Stimulated activated CD4-positive, alpha-beta T cell treated with anti-CD3 and anti-CD28 coated beads, Interleukin-4, amount 100 ng/mL, for 48 hours (primary cell): Measurements from ENCODE around the gene SMPD4.
"Not testable (repeated sequence)": the region's sequence is repeated elsewhere in the genome, so short reads cannot be mapped to it uniquely, and the experiment has no call there.

Experiments
- DNase-seq, 2 donors: peaks; one replicate each; pipeline ENCODE4 v3.0.0-alpha.2; 2020; ENCODE audit warnings: low read depth in 2 of 2

The SMPD4 gene

DNA sequence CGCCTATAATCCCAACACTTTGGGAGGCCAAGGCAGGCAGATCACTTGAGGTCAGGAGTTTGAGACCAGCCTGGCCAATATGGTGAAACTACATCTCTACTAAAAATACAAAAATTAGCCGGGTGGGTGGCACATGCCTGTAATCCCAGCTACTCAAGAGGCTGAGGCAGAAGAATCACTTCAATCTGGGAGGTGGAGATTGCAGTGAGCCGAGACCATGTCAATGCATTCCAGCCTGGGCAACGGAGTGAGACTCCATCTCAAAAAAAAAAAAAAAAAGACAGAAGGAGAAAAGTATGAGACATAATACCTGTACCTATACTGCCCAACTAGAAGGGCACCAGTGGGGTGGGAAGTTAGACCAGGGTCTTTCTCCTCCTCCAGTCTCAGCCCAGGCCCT is 22.0 kb downstream of the SMPD4 start:
- DNase-seq: not testable (repeated sequence)

DNA sequence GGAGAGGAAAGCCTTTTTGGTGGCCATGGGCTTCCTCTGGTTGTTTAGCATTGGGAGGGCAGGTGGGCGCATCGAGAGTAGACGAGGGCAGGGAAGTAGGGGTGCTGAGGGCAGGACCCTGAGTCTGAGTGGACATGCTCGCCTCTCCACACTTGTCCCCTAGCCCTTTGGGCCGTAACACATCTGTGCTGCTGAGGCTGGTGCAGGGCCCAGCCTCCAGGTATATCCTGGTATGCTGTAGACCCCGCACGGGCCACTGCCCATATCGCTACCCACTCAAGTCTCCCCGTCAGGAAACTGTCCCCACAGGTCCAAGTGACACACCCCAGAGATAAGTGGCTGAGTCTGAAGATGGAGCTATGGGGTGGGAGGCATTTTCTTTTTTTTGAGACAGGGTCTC is 22.8 kb downstream of the SMPD4 start:
- no peak for DNase-seq

DNA sequence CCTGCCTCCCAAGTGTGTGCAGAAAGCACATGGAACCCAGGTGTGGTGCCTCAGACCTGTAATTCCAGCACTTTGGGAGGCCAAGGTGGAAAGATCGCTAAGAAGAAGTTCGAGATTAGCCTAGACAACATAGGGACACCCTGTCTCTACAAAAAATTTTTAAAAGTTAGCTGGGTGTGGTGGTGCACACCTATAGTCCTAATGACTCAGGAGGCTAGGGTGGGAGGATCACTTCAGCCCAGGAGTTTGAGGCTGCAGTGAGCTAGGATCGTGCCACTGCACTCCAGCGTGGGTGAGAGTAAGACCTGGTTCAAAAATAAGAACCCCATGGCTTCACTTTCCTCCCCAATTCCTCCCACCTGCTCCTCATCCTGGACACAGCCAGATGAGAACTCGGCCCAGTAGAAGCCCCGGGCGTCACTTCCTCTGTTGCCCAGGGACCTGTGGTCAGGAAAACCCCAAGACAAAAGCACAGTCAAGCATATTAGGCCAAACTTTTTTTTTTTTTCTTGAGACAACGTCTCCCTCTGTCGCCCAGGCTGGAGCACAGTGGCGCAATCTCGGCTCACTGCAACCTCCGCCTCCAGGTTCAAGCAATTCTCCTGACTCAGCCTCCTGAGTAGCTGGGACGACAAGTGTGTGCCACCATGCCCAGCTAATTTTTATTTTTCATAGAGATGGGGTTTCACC is 23.4 kb downstream of the SMPD4 start:
- DNase-seq: peak in 1 of 2 donors; percentile 12

DNA sequence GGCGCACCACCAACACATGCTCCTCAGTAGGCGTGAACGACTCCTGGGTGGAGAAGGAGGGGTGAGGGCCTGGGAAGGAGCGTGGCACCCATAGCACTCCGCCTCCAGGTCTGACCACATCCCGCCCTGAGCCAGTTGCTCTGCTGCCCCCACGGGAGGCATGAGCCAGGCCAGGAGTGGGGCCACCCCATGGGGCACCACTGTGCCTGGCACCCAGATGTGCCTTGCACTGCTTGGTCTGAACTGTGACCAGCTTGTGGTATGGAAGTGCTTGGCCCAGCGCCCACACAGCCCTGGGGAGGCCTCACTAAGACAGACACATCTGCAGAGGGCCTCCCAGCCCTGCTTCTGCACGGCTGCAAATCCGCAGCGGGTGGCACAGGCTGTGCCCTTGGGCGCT is 24.0 kb downstream of the SMPD4 start:
- not testable (repeated sequence) for DNase-seq

DNA sequence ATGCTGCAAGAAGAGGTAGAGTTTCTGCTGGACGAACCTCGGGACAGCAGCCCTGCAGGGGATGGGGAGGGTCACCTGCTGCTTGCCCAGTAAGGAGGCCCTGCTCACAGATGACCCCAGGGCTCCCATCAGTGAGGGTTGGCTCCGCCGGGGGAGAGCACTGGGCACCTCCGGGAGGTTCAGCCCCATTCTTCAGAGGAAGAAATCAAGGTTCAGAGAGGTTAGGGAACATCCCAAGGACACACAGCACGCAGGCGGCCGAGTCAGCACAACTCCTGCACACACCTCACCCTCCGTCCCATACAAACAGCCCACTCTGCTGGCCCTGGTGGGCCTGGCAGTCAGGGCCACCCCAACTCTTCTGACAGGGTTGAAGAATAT is 24.8 kb downstream of the SMPD4 start:
- DNase-seq: no peak

DNA sequence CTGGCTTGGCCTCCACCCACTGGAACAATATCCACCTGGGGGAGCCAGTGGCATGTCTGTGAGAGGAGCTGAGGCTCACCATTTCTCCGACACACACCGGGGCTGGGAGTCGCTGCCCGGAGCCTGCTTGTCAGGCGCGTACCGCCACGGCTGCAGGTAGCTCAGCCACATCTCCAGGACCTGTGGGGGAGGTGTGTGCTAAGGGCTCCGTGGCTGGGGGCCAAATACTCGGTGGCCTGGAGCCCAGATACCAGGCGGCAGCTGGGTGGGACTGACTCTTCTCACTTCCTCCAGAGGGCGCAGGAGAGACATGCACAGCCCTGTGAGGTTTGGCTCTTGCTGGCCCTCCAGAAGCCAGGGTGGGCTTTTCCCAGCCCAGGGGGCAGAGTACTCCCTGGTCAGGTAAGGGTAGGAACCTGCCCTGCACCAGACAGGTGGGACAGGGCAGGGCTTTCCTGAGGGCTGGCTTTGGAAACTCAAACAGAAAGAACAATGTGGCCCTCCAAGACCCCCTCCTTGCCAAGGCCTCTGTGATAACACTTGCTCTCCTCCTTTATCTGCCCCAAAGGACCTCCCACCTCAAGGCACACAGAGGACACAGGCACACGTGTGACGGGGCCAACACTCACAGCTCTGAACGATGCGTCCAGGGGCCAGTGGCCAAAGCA is 25.3 kb downstream of the SMPD4 start:
- not testable (repeated sequence) for DNase-seq

DNA sequence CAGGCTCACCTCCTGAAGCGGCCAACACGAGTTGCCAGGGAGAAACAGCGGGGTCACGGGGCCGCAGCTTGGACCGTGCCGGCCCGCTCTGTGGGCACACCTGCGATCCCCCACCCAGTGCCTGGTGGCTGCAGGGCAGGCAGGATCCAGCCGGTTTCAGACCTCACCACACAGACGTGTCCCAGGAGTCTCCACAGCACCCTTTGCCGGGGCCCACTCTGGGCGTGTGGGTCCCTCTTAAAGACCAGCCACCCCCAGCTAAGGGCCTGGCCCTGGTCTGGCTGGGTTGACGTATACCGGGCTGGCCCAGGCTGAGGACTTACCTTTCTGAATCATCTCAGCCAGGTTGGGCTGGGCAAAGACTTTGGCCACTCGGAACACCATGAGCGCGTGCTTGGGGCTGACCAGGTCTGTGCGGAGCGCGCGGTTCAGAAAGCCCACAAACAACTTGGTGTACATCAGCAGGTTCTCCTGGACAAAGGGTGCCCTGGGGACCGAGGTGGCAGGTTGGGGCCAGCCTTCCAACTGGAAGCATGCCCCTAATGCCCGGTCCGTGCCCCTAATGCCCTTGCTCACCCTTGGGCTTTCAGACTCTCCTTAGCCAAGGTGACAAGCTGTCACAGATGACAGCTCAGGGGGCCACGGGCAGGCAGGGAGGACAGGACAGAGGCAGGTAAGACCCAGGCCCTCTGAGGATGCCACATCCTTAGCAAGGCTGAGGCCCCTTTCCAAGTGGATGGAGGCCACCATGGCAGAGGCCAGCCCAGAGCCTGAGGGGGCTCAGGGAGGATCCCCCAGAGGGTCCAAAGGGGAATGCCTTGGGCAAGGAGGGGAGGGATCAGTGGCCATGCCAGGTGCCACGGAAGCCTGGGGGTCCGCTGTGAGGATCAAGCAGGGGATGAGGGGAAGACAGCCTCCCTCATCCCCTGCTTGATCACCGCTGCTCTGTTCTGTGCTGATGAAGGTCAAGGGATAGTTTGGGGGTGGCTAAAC is 26.3 kb downstream of the SMPD4 start:
- DNase-seq: no peak

DNA sequence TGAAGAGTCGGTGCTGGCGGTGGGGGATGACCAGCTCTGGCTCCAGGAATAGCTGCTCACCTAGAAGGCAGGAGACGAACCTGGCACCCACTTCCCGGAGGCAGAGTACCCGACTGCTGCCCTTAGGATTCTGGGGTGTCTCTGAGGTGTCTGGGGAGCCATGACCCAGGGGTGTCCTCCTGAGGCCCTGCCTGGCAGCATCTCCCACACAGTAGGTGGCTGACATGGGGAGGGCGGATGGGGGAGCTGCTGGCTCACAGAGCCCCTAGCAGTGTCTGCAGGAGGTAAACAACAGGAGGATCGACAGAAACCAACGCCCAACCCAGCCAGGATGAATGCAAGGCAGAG is 27.0 kb downstream of the SMPD4 start:
- DNase-seq: not testable (repeated sequence)

DNA sequence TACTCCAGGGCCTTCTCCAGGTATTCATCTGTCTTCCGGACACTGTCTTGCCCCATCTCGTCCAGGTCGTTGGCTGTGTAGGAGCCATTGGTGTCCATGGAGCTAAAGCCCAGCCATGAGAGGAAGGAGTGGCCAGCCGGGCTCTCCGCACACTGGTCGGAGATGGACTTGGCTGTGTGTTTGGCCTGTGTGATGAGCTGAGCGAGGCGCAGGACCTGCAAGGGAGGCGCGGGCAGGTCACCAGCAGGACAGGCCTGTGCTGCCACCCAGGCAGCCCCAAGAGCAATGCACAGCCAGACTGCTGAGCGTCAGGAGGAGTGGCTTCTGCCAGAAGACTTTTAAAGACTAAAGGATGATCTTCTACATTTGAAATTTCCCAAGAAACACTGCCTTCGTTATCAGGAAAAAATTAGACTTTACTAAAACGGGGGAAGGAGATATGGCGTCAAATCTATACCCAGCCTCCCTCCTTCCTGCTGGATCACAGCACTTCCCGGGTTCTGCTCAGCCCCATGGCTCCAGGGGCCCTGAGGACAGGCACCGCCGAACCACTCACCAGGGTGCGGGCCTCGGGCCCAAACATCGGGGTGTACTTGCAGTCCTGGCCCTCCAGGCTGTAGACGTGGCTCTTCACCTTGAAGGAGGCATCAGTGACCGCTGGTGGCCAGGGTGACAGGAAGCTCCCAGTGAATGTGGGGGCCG is 27.5 kb downstream of the SMPD4 start:
- DNase-seq: not testable (repeated sequence)

DNA sequence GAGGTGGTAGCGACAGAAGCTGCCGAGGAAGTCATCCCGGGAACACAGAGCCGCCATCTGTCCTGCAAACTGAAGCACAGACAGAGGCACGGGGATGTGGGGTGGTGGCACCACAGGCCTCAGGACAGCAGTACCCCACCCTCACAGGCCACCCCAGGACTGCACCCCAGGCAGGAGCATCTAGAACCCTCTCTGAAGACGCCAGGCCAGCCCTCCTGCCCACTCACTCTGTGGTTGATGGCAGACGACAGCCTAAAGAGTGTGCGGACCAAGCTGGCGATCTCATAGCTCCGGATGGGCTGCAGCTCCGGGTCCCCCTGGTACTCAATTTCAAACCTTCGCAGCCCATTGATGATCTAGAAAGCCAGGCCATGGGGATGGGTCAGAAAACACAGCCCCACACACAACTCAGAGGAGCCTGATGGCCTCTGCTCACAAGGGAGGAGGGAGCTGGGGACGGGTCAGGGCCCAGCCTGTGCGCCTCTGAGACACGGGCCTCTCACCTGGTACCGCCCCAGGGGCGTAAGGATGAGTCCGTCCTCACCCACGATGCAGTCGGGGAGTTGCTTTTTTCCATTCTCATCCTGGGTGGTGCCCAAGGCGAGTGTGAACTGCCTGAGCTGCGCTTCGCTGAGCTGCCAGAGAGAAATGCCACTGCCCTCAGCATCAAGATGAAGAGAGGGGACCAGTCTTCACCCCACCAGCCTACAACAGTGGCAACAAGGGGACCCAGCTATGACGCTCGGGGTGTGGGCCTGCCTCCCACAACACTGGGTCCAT is 28.4 kb downstream of the SMPD4 start:
- DNase-seq: no peak

DNA sequence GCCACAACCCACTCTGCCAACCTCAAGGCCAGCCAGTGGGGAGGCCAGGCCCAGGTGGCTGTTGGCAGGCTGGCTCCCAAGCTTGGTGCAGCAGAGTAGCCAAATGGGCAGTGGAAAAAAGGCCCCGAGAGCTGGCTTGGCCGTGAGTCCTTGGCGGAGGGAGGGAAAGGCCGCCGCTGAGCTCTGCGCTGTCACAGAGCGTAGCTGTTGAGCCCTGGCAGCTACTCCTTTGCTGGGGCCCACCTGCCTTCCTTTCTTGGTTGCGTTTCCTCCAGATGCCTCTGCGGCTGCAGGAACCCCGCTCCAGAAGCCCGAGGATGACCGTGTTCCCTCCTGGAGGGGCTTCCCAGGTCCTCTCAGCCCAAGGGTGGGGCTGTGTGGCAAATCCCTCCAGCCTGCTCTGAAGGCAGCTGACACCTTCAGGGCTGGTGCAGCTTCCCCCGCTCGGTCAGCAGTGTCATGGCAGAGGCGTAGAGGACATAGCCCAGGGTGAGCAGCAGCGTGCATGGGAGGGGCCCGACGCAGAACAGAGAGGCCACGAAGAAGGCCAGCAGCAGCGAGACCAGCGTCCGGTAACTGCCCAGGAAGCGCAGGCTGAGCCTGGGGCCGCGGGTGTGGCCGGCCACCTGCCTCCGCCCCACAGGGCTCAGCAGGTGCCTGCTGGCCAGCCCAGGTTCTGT is 29.1 kb downstream of the SMPD4 start:
- DNase-seq: not testable (repeated sequence)

DNA sequence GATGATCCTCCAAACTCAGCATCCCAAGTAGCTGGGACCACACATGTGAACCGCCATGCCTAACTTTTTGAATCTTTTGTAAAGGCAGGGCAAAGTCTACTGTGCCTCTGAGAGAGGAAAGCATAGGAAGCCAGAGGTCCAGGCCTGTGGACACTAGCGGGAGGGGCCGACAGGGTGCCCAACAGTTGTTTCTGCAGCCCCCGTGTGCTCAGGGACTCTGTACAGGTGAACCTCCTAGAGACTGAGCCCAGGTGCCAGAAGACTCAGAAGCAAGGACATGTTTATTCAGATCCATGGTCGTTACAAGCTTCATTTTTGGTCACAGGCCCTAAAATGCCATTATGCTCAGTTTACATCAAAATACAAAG is 30.3 kb downstream of the SMPD4 start:
- not testable (repeated sequence) for DNase-seq

DNA sequence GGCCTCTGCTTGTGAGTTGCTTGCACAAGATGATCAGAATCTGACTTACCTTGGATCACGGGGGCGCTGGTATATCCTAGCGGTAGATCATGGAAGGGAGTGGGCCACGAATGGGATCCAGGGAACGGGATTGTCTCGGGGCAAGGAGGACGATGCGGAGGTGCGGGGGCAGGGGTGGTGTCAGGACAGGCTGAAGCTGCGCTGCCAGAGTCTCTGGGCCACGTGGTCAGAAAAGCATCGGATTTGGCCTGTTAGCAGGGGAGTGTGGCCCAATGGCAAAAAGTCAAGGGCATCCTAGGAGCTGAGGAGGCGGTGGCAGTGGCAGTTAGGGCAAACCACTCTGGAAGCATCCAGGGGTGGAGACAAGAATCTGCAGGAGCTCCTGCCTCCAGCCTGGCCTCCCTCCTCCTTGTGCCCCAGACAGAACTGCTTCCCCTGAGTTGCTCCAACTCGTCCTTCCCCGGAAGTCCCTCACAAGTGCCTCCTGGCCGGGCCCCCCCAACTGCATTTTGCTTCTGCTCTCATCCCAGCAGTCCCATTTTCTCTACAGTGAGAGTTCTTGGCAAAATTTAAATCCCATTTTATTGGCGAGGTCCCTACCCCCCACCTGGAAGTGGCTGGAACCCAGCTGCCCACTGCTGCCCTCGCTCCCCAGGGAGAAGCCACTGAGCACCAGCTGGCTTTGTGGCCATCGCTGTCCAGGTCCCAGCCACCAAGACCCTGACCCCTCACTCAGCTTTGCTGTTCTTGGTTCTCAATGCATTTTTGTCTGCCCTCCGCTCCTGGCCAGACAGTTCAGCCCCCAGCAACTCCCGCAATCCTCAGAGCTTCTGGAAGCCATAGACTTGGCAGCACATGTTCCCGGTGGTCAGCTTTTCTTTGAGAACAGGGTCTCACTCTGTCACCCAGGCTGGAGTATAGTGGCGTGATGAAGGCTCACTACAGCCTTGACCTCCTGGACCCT is 30.9 kb downstream of the SMPD4 start:
- DNase-seq: no peak

DNA sequence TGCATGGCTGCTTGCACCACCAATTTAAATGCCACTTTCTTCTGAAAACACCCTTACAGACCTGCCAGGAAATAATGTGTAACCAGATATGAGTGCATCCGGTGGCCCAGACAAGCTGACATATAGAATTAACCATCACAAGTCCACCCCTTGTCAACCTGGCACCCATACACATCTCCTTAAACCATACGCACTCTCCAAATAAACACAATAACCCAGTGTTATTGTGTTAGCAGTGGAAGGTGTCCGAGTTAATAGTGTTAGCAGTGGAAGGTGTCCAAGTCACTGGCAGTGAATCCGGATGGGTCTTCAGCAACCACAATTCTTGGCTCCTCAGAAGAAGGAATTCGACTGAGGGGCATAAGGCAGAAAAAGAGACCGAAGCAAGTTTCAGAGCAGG is 32.9 kb downstream of the SMPD4 start:
- not testable (repeated sequence) for DNase-seq

DNA sequence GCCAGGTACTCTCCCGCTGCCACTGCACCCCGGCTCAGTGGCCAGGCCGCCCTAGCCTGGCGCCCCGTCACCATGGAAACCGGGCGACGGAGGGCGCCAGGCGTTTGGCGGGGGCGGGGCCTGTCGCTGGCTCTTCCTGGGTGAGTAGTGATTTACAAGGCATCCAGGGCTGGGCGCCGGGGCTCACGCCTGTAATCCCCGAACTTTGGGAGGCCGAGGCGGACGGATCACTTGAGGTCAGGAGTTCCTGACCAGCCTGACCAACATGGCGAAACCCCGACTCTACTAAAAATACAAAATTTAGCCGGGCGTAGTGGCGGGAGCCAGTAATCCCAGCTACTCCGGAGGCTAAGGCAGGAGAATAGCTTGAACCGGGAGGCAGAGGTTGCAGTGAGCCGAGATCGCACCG is 36.4 kb downstream of the SMPD4 start, which contains the start of gene CCDC74B:
TSS of gene CCDC74B (minus strand) at position 107 of the 409 bp plus-strand sequence. CDS start 116 bp downstream, outside the sequence.
- DNase-seq: peak; percentile 33 to 50

DNA sequence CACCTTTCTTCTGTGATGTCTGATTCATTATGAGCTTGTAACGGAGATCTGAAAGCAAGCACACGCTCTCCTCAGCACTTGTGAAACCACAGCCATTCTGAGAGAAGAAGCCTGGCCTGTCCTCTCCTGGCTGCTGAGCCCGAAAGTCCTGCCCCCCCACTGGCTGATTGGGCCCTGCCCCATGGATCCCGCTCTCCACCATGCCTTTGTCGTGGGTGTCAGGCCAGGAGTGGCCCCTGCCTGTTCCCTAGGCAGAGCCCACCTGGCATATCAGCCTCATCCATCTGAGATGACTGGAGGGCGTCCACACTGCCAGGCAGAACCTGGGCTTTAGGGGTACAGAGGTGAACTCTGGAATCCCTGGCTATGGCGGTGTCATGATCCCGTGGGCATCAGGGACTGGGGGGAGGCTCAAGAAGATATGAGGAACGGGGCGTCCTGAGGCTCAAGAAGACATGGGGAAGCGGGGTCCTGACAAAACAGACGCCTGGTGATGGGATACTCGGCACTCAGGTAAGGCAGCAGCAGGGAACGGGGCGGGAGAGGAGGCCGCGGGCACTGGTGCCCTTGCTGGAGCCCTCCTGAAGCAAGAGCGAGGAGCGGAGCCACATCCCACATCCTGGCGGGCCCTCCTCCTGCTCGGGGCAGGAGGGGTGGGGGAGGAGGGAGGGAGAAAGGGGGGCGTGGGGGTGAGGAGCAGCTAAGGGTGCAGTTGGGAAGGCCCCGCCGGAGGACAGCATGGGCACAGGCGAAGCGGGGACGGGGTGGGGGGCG is 37.9 kb downstream of the SMPD4 start:
- not testable (repeated sequence) for DNase-seq

DNA sequence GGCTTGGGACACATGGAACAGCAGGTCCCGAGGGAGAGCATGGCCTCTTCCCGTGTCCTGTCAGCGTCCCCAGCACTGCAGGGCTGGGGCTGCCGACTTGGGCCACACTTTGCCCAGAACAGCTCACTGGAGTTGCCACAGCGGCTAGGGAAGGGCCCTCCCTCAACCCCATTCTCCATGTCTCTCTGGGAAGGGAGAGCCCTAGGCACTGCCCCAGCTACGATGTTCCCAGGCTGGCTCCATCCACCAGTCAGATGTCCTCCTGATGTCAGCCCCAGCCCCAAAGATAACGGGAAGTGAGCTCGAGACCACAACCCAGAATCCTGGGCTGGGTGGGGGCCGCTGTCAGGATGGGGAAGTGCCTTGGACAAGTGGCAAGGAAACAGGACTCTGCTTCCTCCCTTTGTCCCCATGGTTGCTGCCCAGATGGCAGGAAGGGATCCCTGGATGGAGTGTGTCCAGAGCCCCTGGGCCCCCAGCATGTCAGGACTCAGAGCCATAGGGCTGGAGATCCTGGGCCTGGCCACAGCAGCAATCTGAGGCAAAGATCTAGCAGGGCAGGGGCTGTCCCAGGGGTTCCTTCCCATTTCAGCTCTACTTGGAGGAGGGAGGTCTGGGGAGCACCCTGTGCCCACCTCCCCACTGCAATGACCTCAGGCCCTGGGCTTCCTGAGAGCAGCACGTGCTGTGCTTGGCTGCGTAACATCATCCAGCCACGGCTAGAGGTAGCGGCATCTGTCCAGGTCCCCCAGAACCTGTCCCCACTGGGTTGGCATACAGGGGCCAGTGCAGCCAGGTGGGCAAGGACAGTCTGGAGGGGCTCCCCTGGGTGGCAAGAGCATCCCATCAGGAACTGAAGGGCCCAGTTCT is 38.8 kb downstream of the SMPD4 start:
- DNase-seq: not testable (repeated sequence)
